ENCODE results near the gene ZNF593. TPM values are rescaled to one million over a fixed set of nuclear protein-coding genes. Genes with fewer than 3 reads are reported as not detected.
A peak's percentile ranks its signal among the peaks of the same experiment; 100 is the strongest.

Gene ZNF593
- total RNA-seq, 6 experiments from 2014 or later: 33.5 to 46.3 (median 38.7) TPM

DNA sequence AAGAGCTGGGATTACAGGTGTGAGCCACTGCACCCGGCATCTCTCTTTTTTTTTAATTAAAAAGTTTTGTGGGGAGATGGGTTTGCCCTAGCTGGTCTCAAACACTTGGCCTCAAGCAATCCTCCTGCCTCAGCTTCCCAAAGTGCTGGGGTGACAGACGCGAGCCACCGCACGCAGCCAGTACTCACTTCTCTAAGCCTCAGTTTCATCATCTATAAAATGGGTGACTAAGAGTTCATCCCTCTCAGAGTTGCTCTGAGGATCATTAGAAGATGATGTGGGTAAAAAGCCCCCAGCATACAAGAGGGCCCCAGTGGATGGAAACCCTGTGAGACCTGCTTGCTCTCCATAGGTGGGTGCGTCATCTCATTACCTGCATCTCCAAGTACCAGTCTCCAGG is 18.2 kb downstream of the ZNF593 start:
- TF ChIP-seq CTCF (IDR thresholded peaks at IDR 0.05): no peak
- H3K36me3 Mint-ChIP-seq (ENCODE audit: low read depth): no peaks in the 10 kb centered on the region
- H3K9me3 Mint-ChIP-seq: no peaks in the 10 kb centered on the region
- H3K27ac Mint-ChIP-seq: no peak overlapping the region
- H3K4me1 Mint-ChIP-seq (ENCODE audit: low read depth): no peaks in the 10 kb centered on the region
- peaks cover 20% of the 10 kb centered on the region for H3K27me3 Mint-ChIP-seq (ENCODE audit: insufficient read depth)
- no peak overlapping the region for H3K4me3 Mint-ChIP-seq
- no peak for DNase-seq

GRCh38 chr1:26188477-26188876 is 18.8 kb downstream of the ZNF593 start:
- H3K27me3 Mint-ChIP-seq (ENCODE audit: insufficient read depth): peaks cover 23% of the 10 kb centered on the region
- H3K4me3 Mint-ChIP-seq: no peak overlapping the region
- H3K36me3 Mint-ChIP-seq (ENCODE audit: low read depth): no peaks in the 10 kb centered on the region
- TF ChIP-seq CTCF (IDR thresholded peaks at IDR 0.05): no peak
- no peaks in the 10 kb centered on the region for H3K4me1 Mint-ChIP-seq (ENCODE audit: low read depth)
- DNase-seq: no peak
- no peak overlapping the region for H3K27ac Mint-ChIP-seq
- H3K9me3 Mint-ChIP-seq: no peaks in the 10 kb centered on the region

- Mint-ChIP-seq H3K36me3 (ENCODE audit: low read depth) (no peaks in the 10 kb centered on the region), H3K9me3 (no peaks in the 10 kb centered on the region), H3K27ac (no peak overlapping the region), H3K4me1 (ENCODE audit: low read depth) (no peaks in the 10 kb centered on the region), H3K27me3 (ENCODE audit: insufficient read depth) (peaks cover 26% of the 10 kb centered on the region), H3K4me3 (no peak overlapping the region)
- no peak for DNase-seq
- TF ChIP-seq CTCF (IDR thresholded peaks at IDR 0.05): no peak
Observed at GRCh38 chr1:26189331-26189730, 19.6 kb downstream of the ZNF593 start.

GRCh38 chr1:26189751-26190275 is 20.1 kb downstream of the ZNF593 start:
- H3K36me3 Mint-ChIP-seq (ENCODE audit: low read depth): no peaks in the 10 kb centered on the region
- no peak overlapping the region for H3K4me3 Mint-ChIP-seq
- H3K9me3 Mint-ChIP-seq: no peaks in the 10 kb centered on the region
- no peak for DNase-seq
- TF ChIP-seq CTCF (IDR thresholded peaks at IDR 0.05): no peak
- H3K4me1 Mint-ChIP-seq (ENCODE audit: low read depth): no peaks in the 10 kb centered on the region
- H3K27me3 Mint-ChIP-seq (ENCODE audit: insufficient read depth): peaks cover 30% of the 10 kb centered on the region
- H3K27ac Mint-ChIP-seq: no peak overlapping the region

- H3K4me1 Mint-ChIP-seq (ENCODE audit: low read depth): no peaks in the 10 kb centered on the region
Observed at GRCh38 chr1:26190373-26190987, 20.8 kb downstream of the ZNF593 start, which contains the start of gene CATSPER4. Gene CATSPER4, plus strand, starts transcription at chr1:26190602. Its CDS starts 26 bp downstream, at chr1:26190628.

More at GRCh38 chr1:26190373-26190987, 20.8 kb downstream of the ZNF593 start, which contains the start of gene CATSPER4:
- no peak within 1 kb of the TSS for H3K27ac Mint-ChIP-seq
- H3K36me3 Mint-ChIP-seq (ENCODE audit: low read depth): no peaks in the 10 kb centered on the region
- peak; percentile 43; the same call in 1 of the 2 replicates for TF ChIP-seq CTCF (IDR thresholded peaks at IDR 0.05)
- H3K4me3 Mint-ChIP-seq: no peak within 1 kb of the TSS
- no peaks in the 10 kb centered on the region for H3K9me3 Mint-ChIP-seq
- no peak for DNase-seq
- peaks cover 26% of the 10 kb centered on the region for H3K27me3 Mint-ChIP-seq (ENCODE audit: insufficient read depth)

All from HFFc6 (cell line).